OCI-LY1 (cell line): ENCODE data around the gene DUOXA1.

Experiments
- H2AFZ ChIP-seq: fragments of 200-600 bp; sonication (generic), shearing (Covaris generic); 2 replicates; pipeline ENCODE4 v1.6.0; 2014; ENCODE audit warnings: antibody characterized with exemption, mild to moderate bottlenecking, low read length
- H3F3A ChIP-seq: fragments of 200-600 bp; sonication (generic), shearing (Covaris generic); 2 replicates; pipeline ENCODE4 v1.6.0; 2014; ENCODE audit warnings: mild to moderate bottlenecking, antibody characterized with exemption, low read length, moderate library complexity; ENCODE audit not compliant: insufficient read depth
- H3K27ac ChIP-seq: fragments of 200-600 bp; sonication (generic); 2 replicates; pipeline ENCODE4 v1.5.1; 2014; ENCODE audit warnings: low read length, mixed run types, mild to moderate bottlenecking, low read depth; ENCODE audit not compliant: poor library complexity, severe bottlenecking
- H3K27me3 ChIP-seq: fragments of 200-600 bp; sonication (generic); 2 replicates; pipeline ENCODE4 v1.6.0; 2014; ENCODE audit warnings: antibody characterized with exemption, mild to moderate bottlenecking, low read length, moderate library complexity; ENCODE audit not compliant: insufficient read depth
- H3K36me3 ChIP-seq: fragments of 200-600 bp; sonication (generic); 2 replicates; pipeline ENCODE4 v1.6.1; 2014; ENCODE audit warnings: mild to moderate bottlenecking, antibody characterized with exemption, low read length, moderate library complexity, mixed read lengths; ENCODE audit not compliant: insufficient read depth
- H3K4me1 ChIP-seq: fragments of 200-600 bp; sonication (generic); 2 replicates; pipeline ENCODE4 v1.5.1; 2014; ENCODE audit warnings: mild to moderate bottlenecking, low read length, moderate library complexity; ENCODE audit not compliant: insufficient read depth, severe bottlenecking
- H3K4me2 ChIP-seq: fragments of 200-600 bp; sonication (generic), shearing (Covaris generic); 2 replicates; pipeline ENCODE4 v1.6.1; 2014; ENCODE audit warnings: low read length
- H3K4me3 ChIP-seq: fragments of 200-600 bp; sonication (generic); 2 replicates; pipeline ENCODE4 v1.5.1; 2014; ENCODE audit warnings: low read length, low read depth, mild to moderate bottlenecking, mixed read lengths; ENCODE audit not compliant: poor library complexity, severe bottlenecking
- H3K79me2 ChIP-seq: fragments of 200-600 bp; shearing (Covaris generic); 2 replicates; pipeline ENCODE4 v1.6.1; 2016; ENCODE audit warnings: mixed run types, low read length, mixed read lengths; ENCODE audit not compliant: insufficient read depth
- H3K9ac ChIP-seq: fragments of 200-600 bp; sonication (generic), shearing (Covaris generic); 2 replicates; pipeline ENCODE4 v1.6.1; 2014; ENCODE audit warnings: mild to moderate bottlenecking, low read length, mixed read lengths
- H3K9me2 ChIP-seq: fragments of 200-600 bp; sonication (generic), shearing (Covaris generic); 2 replicates; pipeline ENCODE4 v1.6.1; 2014; ENCODE audit warnings: low read depth, mild to moderate bottlenecking, low read length, mixed read lengths
- H3K9me3 ChIP-seq: fragments of 200-600 bp; shearing (Covaris generic); 2 replicates; pipeline ENCODE4 v1.6.1; 2014; ENCODE audit warnings: low read length, mixed read lengths
- H4K20me1 ChIP-seq: fragments of 200-600 bp; sonication (generic), shearing (Covaris generic); 2 replicates; pipeline ENCODE4 v1.6.0; 2016; ENCODE audit warnings: mild to moderate bottlenecking, low read length; ENCODE audit not compliant: insufficient read depth
- CTCF ChIP-seq: fragments of 200-600 bp; sonication (generic), shearing (Covaris generic); IDR thresholded peaks from 2 replicates; pipeline ENCODE4 v1.5.1; 2017; ENCODE audit warnings: mild to moderate bottlenecking, antibody characterized with exemption, low read length, moderate library complexity, mixed read lengths
- EZH2 ChIP-seq: fragments of 200-600 bp; sonication (generic), shearing (Covaris generic); IDR thresholded peaks from 2 replicates; pipeline ENCODE4 v1.8.0; 2017; ENCODE audit warnings: borderline replicate concordance, mixed run types, mild to moderate bottlenecking, antibody characterized with exemption, low read length, moderate library complexity, mixed read lengths

DUOXA1 gene

GRCh38 chr15:45163508-45163856, 33.8 kb upstream of the DUOXA1 start:
- Histone ChIP-seq H3K9me2 (no peaks in the 10 kb centered on the region), H3K4me2 (no peak overlapping the region), H3K36me3 (no peaks in the 10 kb centered on the region), H3K27me3 (no peaks in the 10 kb centered on the region), H3K4me1 (peaks cover 5% of the 10 kb centered on the region), H3K9ac (no peak overlapping the region), H3K79me2 (no peaks in the 10 kb centered on the region), H4K20me1 (no peaks in the 10 kb centered on the region), H3K4me3 (no peak overlapping the region), H3K27ac (no peak overlapping the region), H3K9me3 (no peaks in the 10 kb centered on the region), H3F3A (no peaks in the 10 kb centered on the region), H2AFZ (no peak overlapping the region)
- TF ChIP-seq EZH2 (no peak), CTCF (no peak)

- Histone ChIP-seq H3K4me3 (no peak overlapping the region), H3K79me2 (no peaks in the 10 kb centered on the region), H3F3A (no peaks in the 10 kb centered on the region)
Observed at GRCh38 chr15:45162771-45163507, 33.3 kb upstream of the DUOXA1 start.

GRCh38 chr15:45161666-45162065, 32.0 kb upstream of the DUOXA1 start:
- Histone ChIP-seq H3K79me2 (no peaks in the 10 kb centered on the region), H3K4me2 (no peak overlapping the region)
- TF ChIP-seq EZH2: no peak
- TF ChIP-seq CTCF: no peak

More at GRCh38 chr15:45162771-45163507, 33.3 kb upstream of the DUOXA1 start:
- Histone ChIP-seq H3K9ac (no peak overlapping the region), H3K9me3 (no peaks in the 10 kb centered on the region), H2AFZ (no peak overlapping the region), H3K4me2 (no peak overlapping the region), H3K27ac (no peak overlapping the region), H4K20me1 (no peaks in the 10 kb centered on the region), H3K4me1 (peaks cover 5% of the 10 kb centered on the region), H3K36me3 (no peaks in the 10 kb centered on the region), H3K27me3 (no peaks in the 10 kb centered on the region), H3K9me2 (no peaks in the 10 kb centered on the region)
- TF ChIP-seq CTCF (peak; percentile 88), EZH2 (no peak)

More at GRCh38 chr15:45161666-45162065, 32.0 kb upstream of the DUOXA1 start:
- Histone ChIP-seq H3K9me3 (no peaks in the 10 kb centered on the region), H3K4me3 (no peak overlapping the region), H3K9me2 (no peaks in the 10 kb centered on the region), H3K36me3 (no peaks in the 10 kb centered on the region), H4K20me1 (no peaks in the 10 kb centered on the region), H3K27me3 (no peaks in the 10 kb centered on the region), H3F3A (no peaks in the 10 kb centered on the region), H3K4me1 (peaks cover 5% of the 10 kb centered on the region), H2AFZ (no peak overlapping the region), H3K9ac (no peak overlapping the region), H3K27ac (no peak overlapping the region)
